HUES6 (cell line): Measurements from ENCODE around the gene SLC26A4.

Experiments used
- H3K27ac ChIP-seq: 2 replicates; pipeline ENCODE4 v1.7.0; 2013; ENCODE audit warnings: low read depth, mild to moderate bottlenecking, low read length, inconsistent platforms
- H3K27me3 ChIP-seq: 2 replicates; pipeline ENCODE4 v1.6.1; 2013; ENCODE audit warnings: low read length; ENCODE audit not compliant: control insufficient read depth, insufficient read depth
- H3K36me3 ChIP-seq: 2 replicates; pipeline ENCODE4 v1.6.1; 2013; ENCODE audit warnings: low read length; ENCODE audit not compliant: control insufficient read depth, insufficient read depth
- H3K4me1 ChIP-seq: 2 replicates; pipeline ENCODE4 v1.6.1; 2013; ENCODE audit warnings: low read length; ENCODE audit not compliant: control insufficient read depth, insufficient read depth
- H3K4me3 ChIP-seq: 2 replicates; pipeline ENCODE4 v1.5.1; 2013; ENCODE audit warnings: low read depth, low read length
- H3K9ac ChIP-seq: one replicate; pipeline ENCODE4 v1.6.1; 2013; ENCODE audit warnings: mild to moderate bottlenecking, low read length
- H3K9me3 ChIP-seq: 2 replicates; pipeline ENCODE4 v1.6.1; 2013; ENCODE audit warnings: low read depth, low read length; ENCODE audit not compliant: control insufficient read depth, insufficient read depth

SLC26A4 gene

GRCh38 chr7:107694386-107694785, 33.8 kb downstream of the SLC26A4 start:
- H3K27ac ChIP-seq, result no peak overlapping the region
- H3K9me3 ChIP-seq, result no peaks in the 10 kb centered on the region
- H3K4me3 ChIP-seq, result no peak overlapping the region
- H3K4me1 ChIP-seq, result peaks cover 8% of the 10 kb centered on the region; the same call in 1 of the 2 replicates
- H3K27me3 ChIP-seq, result no peaks in the 10 kb centered on the region
- H3K9ac ChIP-seq, result no peak overlapping the region
- H3K36me3 ChIP-seq, result no peaks in the 10 kb centered on the region

GRCh38 chr7:107696330-107696946, 35.8 kb downstream of the SLC26A4 start:
- H3K27ac ChIP-seq, result no peak overlapping the region
- H3K36me3 ChIP-seq, result no peaks in the 10 kb centered on the region
- H3K4me3 ChIP-seq, result no peak overlapping the region
- no peaks in the 10 kb centered on the region for H3K9me3 ChIP-seq
- peaks cover 4% of the 10 kb centered on the region; the same call in 1 of the 2 replicates for H3K4me1 ChIP-seq
- H3K9ac ChIP-seq, result no peak overlapping the region
- no peaks in the 10 kb centered on the region for H3K27me3 ChIP-seq

GRCh38 chr7:107697321-107698049, 36.9 kb downstream of the SLC26A4 start:
- Histone ChIP-seq H3K27me3 (no peaks in the 10 kb centered on the region), H3K36me3 (no peaks in the 10 kb centered on the region), H3K4me1 (peaks cover 4% of the 10 kb centered on the region; the same call in 1 of the 2 replicates), H3K4me3 (no peak overlapping the region), H3K27ac (no peak overlapping the region), H3K9me3 (no peaks in the 10 kb centered on the region), H3K9ac (no peak overlapping the region)

GRCh38 chr7:107700570-107700969, 39.9 kb downstream of the SLC26A4 start:
- Histone ChIP-seq H3K27me3 (no peaks in the 10 kb centered on the region), H3K4me3 (no peak overlapping the region), H3K4me1 (no peaks in the 10 kb centered on the region), H3K9me3 (no peaks in the 10 kb centered on the region), H3K9ac (no peak overlapping the region), H3K27ac (no peak overlapping the region), H3K36me3 (no peaks in the 10 kb centered on the region)

GRCh38 chr7:107701191-107701590, 40.6 kb downstream of the SLC26A4 start:
- Histone ChIP-seq H3K9ac (no peak overlapping the region), H3K36me3 (no peaks in the 10 kb centered on the region), H3K27me3 (no peaks in the 10 kb centered on the region), H3K9me3 (no peaks in the 10 kb centered on the region), H3K4me1 (no peaks in the 10 kb centered on the region), H3K27ac (no peak overlapping the region), H3K4me3 (no peak overlapping the region)

GRCh38 chr7:107703219-107703618, 42.6 kb downstream of the SLC26A4 start:
- Histone ChIP-seq H3K36me3 (no peaks in the 10 kb centered on the region), H3K4me1 (no peaks in the 10 kb centered on the region)

GRCh38 chr7:107703872-107704271, 43.2 kb downstream of the SLC26A4 start:
- Histone ChIP-seq H3K9me3 (no peaks in the 10 kb centered on the region), H3K36me3 (no peaks in the 10 kb centered on the region), H3K27me3 (no peaks in the 10 kb centered on the region), H3K9ac (no peak overlapping the region), H3K27ac (no peak overlapping the region), H3K4me3 (no peak overlapping the region), H3K4me1 (no peaks in the 10 kb centered on the region)

More at GRCh38 chr7:107703219-107703618, 42.6 kb downstream of the SLC26A4 start:
- H3K27ac ChIP-seq, result no peak overlapping the region
- no peaks in the 10 kb centered on the region for H3K27me3 ChIP-seq
- no peak overlapping the region for H3K9ac ChIP-seq
- H3K9me3 ChIP-seq, result no peaks in the 10 kb centered on the region
- no peak overlapping the region for H3K4me3 ChIP-seq

- Histone ChIP-seq H3K36me3 (no peaks in the 10 kb centered on the region), H3K4me3 (no peak overlapping the region), H3K27ac (no peak overlapping the region), H3K9me3 (no peaks in the 10 kb centered on the region), H3K4me1 (no peaks in the 10 kb centered on the region), H3K9ac (no peak overlapping the region), H3K27me3 (no peaks in the 10 kb centered on the region)
These were observed 48.3 kb downstream of the SLC26A4 start for GRCh38 chr7:107708956-107709355.

GRCh38 chr7:107711301-107711700, 50.7 kb downstream of the SLC26A4 start:
- Histone ChIP-seq H3K36me3 (no peaks in the 10 kb centered on the region), H3K27me3 (no peaks in the 10 kb centered on the region), H3K4me3 (no peak overlapping the region), H3K4me1 (no peaks in the 10 kb centered on the region), H3K9ac (no peak overlapping the region), H3K9me3 (no peaks in the 10 kb centered on the region), H3K27ac (no peak overlapping the region)

GRCh38 chr7:107712025-107712424, 51.4 kb downstream of the SLC26A4 start:
- H3K9ac ChIP-seq, result no peak overlapping the region
- no peaks in the 10 kb centered on the region for H3K9me3 ChIP-seq
- no peaks in the 10 kb centered on the region for H3K27me3 ChIP-seq
- H3K4me1 ChIP-seq, result no peaks in the 10 kb centered on the region
- no peak overlapping the region for H3K27ac ChIP-seq
- H3K4me3 ChIP-seq, result no peak overlapping the region
- no peaks in the 10 kb centered on the region for H3K36me3 ChIP-seq

GRCh38 chr7:107712896-107713295, 52.3 kb downstream of the SLC26A4 start:
- Histone ChIP-seq H3K36me3 (no peaks in the 10 kb centered on the region), H3K4me1 (no peaks in the 10 kb centered on the region), H3K9ac (no peak overlapping the region), H3K27ac (no peak overlapping the region), H3K4me3 (no peak overlapping the region), H3K9me3 (no peaks in the 10 kb centered on the region), H3K27me3 (no peaks in the 10 kb centered on the region)
